ENCODE results near the gene GNG12.

Gene GNG12

DNA sequence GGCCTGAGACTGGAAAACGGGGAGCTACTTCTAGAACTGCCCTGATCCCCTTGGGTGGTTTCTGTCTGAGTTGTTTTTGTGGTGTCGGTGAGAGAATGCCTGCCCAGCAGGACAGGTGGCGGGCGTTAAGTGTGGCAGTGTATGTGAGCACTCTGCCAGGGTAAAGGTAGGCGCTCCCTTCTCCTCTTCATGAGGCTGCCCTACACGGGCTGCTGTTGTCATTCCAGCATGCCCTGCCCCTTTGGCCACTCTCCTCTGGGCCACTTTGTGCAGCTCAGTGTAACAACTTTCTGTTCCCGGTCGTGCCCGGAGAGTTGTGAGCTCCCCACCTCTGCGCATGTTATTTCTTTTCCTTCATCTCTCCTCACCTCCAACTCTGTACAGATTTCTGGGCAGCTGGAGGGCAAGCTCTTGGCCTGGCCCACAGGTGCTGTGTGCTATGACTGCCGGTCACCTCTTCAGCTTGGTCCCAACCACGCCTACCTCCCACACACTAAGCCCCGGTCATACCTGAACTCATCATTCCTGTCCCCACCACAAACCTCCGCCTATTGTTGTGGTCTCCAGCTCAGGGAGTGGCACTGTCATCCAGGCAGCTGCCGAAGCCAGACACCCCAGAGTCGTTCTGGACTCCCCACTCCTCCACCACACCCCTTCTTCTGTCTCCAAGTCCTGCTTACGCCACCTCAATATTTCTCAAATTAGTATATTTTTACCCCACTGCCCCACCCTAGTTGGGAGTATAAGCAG is 79.3 kb downstream of the GNG12 start:
- H3K27ac ChIP-seq: peak overlapping the region in 1 of 2 donors; percentile 8
- H3K4me3 ChIP-seq: no peak overlapping the region
- DNase-seq (ENCODE audit: low spot score): no peak
- TF ChIP-seq, protein P1, sequence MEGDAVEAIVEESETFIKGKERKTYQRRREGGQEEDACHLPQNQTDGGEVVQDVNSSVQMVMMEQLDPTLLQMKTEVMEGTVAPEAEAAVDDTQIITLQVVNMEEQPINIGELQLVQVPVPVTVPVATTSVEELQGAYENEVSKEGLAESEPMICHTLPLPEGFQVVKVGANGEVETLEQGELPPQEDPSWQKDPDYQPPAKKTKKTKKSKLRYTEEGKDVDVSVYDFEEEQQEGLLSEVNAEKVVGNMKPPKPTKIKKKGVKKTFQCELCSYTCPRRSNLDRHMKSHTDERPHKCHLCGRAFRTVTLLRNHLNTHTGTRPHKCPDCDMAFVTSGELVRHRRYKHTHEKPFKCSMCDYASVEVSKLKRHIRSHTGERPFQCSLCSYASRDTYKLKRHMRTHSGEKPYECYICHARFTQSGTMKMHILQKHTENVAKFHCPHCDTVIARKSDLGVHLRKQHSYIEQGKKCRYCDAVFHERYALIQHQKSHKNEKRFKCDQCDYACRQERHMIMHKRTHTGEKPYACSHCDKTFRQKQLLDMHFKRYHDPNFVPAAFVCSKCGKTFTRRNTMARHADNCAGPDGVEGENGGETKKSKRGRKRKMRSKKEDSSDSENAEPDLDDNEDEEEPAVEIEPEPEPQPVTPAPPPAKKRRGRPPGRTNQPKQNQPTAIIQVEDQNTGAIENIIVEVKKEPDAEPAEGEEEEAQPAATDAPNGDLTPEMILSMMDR (IDR thresholded peaks at IDR 0.05): no peak

DNA sequence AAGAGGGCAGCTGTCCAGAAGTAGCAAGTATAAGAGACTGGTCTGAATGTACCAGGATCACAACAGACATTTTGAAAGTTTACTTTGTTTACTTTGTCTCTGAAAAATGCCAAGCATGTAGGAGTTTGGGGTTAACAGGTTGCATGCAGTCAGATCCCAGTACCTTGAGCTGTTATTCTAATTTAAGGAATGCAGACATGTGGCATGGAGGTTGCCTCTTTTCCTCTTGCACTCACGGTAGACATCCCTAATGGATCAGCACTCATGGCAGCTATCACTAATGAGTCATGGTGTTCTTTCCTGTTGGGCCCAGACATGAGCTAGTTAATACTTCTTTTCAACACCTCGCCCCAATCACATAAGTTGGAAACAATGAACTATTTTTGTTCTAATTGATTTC is 81.0 kb downstream of the GNG12 start:
- peak overlapping the region; percentile 93 to 95 for H3K27ac ChIP-seq

DNA sequence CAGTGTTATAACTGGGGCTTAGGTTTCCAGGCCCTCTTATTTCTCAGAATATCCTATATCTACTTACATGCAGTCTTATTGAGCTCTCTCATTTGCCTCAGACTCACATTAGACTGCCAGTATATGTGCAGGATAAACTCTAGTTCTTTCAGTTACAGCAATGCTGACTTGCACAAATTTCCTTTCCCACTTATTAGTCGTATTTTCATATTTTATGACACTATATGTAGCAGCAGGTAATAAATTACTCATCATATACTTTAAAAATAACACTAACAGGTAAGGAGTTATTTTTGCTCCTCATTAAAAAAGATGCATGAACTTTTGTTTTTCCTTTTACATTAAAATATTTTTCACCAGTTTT is 82.6 kb downstream of the GNG12 start:
- DNase-seq (ENCODE audit: low spot score): no peak
- TF ChIP-seq, protein P1 (IDR thresholded peaks at IDR 0.05): no peak
- Histone ChIP-seq H3K4me3 (no peak overlapping the region), H3K27ac (peak overlapping the region; percentile 93 to 95)

More for the DNA sequence above, 81.0 kb downstream of the GNG12 start:
- TF ChIP-seq, protein P1 (IDR thresholded peaks at IDR 0.05): no peak
- no peak overlapping the region for H3K4me3 ChIP-seq
- no peak for DNase-seq (ENCODE audit: low spot score)

DNA sequence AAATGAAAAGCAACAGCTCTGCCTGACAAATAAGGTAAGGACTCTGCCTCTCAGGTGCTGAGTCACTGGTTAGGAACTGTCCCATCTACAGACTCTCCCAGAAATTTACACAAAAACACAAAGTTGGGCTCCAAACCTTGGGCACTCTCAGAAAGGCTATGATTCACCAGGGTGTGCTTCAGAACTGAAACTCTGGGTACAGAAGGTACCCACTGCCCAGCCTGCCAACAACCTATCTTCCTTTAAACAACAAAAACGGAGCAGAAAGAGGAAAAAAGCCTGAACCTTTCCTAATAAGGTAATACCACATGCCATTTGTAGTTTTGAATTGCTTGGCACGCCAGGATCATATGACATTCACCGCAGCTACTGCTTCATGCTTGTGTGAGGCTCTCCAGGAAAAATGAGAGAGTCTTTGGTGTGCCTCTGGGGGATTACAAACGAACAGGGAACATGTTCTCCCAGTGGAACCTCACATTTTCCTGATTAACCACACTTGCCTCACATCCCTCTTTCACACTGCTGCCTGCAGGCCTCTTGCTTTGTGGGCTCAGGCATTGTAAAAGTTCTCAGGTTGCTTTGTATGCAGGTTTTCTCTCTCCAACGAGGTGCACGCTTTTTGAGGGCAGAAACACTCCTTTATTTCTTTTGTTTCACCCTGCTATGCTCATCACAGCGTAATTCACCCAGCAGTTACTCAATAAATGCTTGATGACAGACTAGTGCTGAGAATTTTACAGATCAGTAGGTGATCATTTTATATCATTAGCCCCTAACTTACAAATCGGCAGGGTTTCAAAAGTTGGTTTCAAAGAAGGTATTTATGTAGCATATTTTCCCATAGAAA is 83.2 kb downstream of the GNG12 start:
- TF ChIP-seq, protein P1 (IDR thresholded peaks at IDR 0.05): no peak
- peak overlapping the region; percentile 93 to 95 for H3K27ac ChIP-seq
- peak; percentile 87 for DNase-seq (ENCODE audit: low spot score)
- peak overlapping the region; percentile 41 for H3K4me3 ChIP-seq

DNA sequence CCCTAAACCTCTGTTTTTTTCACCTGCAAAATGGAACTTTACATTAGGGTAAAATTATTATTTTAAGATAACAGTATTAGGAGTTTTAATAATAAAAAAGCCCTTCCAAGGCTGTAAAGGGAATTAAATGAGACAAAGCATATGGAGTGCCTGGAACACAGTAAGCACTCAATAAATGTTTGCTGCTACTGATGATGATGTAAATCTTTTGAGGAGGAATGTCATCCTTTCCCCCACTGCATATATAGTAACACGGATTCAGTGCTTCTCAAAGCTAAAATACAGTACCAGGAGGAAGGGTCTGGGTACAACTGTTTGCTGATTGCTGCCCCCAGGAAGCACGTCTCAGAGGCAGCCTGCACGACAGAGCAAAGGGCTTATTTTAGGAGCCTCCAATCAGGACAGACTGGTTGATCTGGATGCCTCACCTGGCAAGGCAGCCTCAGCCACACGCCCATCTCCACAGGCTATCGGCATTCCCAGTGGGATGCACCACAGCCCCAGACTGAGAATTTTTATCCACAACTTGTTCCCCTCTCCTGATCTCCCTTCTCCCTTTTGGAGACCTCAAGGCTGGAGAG is 83.9 kb downstream of the GNG12 start:
- no peak for DNase-seq (ENCODE audit: low spot score)
- peak overlapping the region; percentile 93 to 95 for H3K27ac ChIP-seq
- peak overlapping the region; percentile 44 for H3K4me3 ChIP-seq
- TF ChIP-seq, protein P1 (IDR thresholded peaks at IDR 0.05): no peak

DNA sequence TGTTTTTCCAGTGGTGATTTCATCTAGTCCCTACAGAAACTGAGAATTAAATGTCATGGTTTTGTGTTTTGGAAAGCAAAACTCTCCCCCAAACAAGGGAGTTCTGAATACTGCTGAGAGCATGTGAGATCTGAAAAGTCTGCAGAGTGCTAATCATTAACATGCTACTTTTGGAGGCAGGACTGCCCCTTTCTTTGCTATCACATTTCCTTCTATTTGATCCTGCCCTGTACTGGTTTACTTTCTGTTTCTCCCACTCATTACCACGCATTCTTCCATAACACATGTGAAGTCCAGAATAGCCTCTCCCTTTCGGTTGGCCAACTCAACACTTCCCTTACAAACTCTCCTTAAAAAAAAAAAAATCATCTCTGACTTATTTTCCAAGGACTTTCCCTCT is 84.6 kb downstream of the GNG12 start:
- Histone ChIP-seq H3K27ac (peak overlapping the region; percentile 93 to 95), H3K4me3 (peak overlapping the region; percentile 44)
- no peak for DNase-seq (ENCODE audit: low spot score)
- TF ChIP-seq, protein P1 (IDR thresholded peaks at IDR 0.05): no peak
